Upper lobe of left lung (tissue), 6 donors: ENCODE results near the gene JMJD8. TPM values are rescaled to one million over a fixed set of nuclear protein-coding genes. Genes with fewer than 3 reads are reported as not detected.

ENCODE experiments used
- ATAC-seq, 2 donors: fragments of 200-7000 bp; cut with Tn5 transposase; one replicate each; pipeline ENCODE4 v1.9.1; 2022; ENCODE audit warnings: mild to moderate bottlenecking in 2 of 2, moderate library complexity in 2 of 2; ENCODE audit not compliant: low FRiP score in 2 of 2
- DNase-seq, 2 donors: peaks; one replicate each; pipeline ENCODE4 v3.0.0-alpha.2; 2019 to 2020
- H3K27ac ChIP-seq, 4 donors: fragments of 200-600 bp; sonication (generic); one replicate each; pipeline ENCODE4 v1.5.1; 2016 to 2019
- H3K27me3 ChIP-seq, 4 donors: fragments of 200-600 bp; sonication (generic); one replicate each; pipeline ENCODE4 v1.5.1; 2017 to 2019
- H3K36me3 ChIP-seq, 4 donors: fragments of 200-600 bp; sonication (generic); one replicate each; pipeline ENCODE4 v1.5.1; 2016 to 2019
- H3K4me1 ChIP-seq, 4 donors: fragments of 200-600 bp; sonication (generic); one replicate each; pipeline ENCODE4 v1.5.1; 2018 to 2019
- H3K4me3 ChIP-seq, 4 donors: fragments of 200-600 bp; sonication (generic); one replicate each; pipeline ENCODE4 v1.5.1; 2017 to 2019; ENCODE audit warnings: mild to moderate bottlenecking in 2 of 4, moderate library complexity in 1 of 4
- H3K9me3 ChIP-seq, 4 donors: fragments of 200-600 bp; sonication (generic); one replicate each; pipeline ENCODE4 v1.5.1; 2018 to 2019
- CTCF ChIP-seq, 6 experiments: fragments of 450-650 bp in 4 of 6; fragments of 200-600 bp in 2 of 6; sonication (generic) in 2 of 6; IDR thresholded peaks; one replicate each; pipeline ENCODE4 v1.5.1; 2016 to 2019; ENCODE audit warnings: antibody characterized with exemption in 6 of 6
- EP300 ChIP-seq, 4 donors: sonication (generic); formaldehyde crosslinking; IDR thresholded peaks; one replicate each; pipeline ENCODE4 v1.5.1; 2017; ENCODE audit warnings: antibody characterized with exemption in 4 of 4, control low read depth in 2 of 4
- POLR2A ChIP-seq, 4 donors: fragments of 450-650 bp; IDR thresholded peaks; one replicate each; pipeline ENCODE4 v1.5.1; 2016 to 2017; ENCODE audit warnings: antibody characterized with exemption in 4 of 4, mild to moderate bottlenecking in 2 of 4
- POLR2AphosphoS5 ChIP-seq, 2 donors: sonication (generic); formaldehyde crosslinking; IDR thresholded peaks; one replicate each; pipeline ENCODE4 v1.5.1; 2017; ENCODE audit warnings: antibody characterized with exemption in 2 of 2
- WGBS, 2 donors: methylation state at CpG; one replicate each; pipeline ENCODE4 v1.1.5; 2017 to 2018; 5-methylcytosine and 5-hydroxymethylcytosine counted together
- total RNA-seq, 6 donors: library from RNA; depleted of rRNA in 4 of 6; stranded (reverse); fragments of >200 nt in 4 of 6; gene quantifications; one replicate each; pipeline versions ENCODE4 v1.1.0 to v1.2.1, GENCODE V29; 2016 to 2021
- donor health status: DM: no; HTN: no; CAD: no; lungs with moderate emphysema.
- donor health status: DM: no; HTN: yes; CAD: no; lungs with severe emphysema.

Gene JMJD8
- total RNA-seq, 6 donors from 2014 or later: 60.0 to 109 (median 65.5) TPM

DNA sequence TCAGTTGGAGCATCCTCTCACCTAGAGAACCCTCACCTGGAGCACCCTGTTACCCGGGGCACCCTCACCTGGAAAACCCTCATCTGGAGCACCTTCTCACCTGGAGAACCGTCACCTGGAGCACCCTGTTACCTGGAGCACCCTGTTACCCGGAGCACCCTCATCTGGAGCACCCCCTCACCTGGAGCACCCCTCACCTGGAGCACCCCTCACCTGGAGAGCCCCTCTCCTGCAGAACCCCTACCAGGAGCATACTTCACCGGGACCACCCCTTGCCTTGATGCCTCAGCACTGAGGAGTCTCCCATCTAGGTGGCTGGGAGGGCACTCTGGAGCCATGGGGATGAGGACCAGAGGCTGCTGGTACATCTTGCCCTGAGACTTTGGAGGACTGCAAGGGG lies 24.8 kb upstream of the JMJD8 start:
- Histone ChIP-seq H3K36me3 (no peaks in the 10 kb centered on the region), H3K27me3 (peaks cover 5 to 61% (median 38%) of the 10 kb centered on the region in 4 donors), H3K4me3 (no peak overlapping the region), H3K4me1 (peaks cover 7 to 27% (median 11%) of the 10 kb centered on the region in 4 donors), H3K9me3 (no peaks in the 10 kb centered on the region), H3K27ac (no peak overlapping the region)
- no peak for ATAC-seq
- WGBS, 2 donors: 43 to 48% methylated on average over 2 to 3 of the region's 4 CpGs
- no peak for TF ChIP-seq EP300 (IDR thresholded peaks at IDR 0.05)
- TF ChIP-seq POLR2A (IDR thresholded peaks at IDR 0.05): no peak
- TF ChIP-seq CTCF (IDR thresholded peaks at IDR 0.05): no peak
- no peak for TF ChIP-seq POLR2AphosphoS5 (IDR thresholded peaks at IDR 0.05)
- peak in 1 of 2 donors; percentile 2 for DNase-seq

GRCh38 chr16:708019-708418 lies 23.9 kb upstream of the JMJD8 start:
- H3K27ac ChIP-seq: no peak overlapping the region
- 44 to 54% methylated on average over 3 of the region's 3 CpGs for WGBS, 2 donors
- ATAC-seq: no peak
- H3K4me1 ChIP-seq: peaks cover 7 to 27% (median 11%) of the 10 kb centered on the region in 4 donors
- no peaks in the 10 kb centered on the region for H3K9me3 ChIP-seq
- H3K36me3 ChIP-seq: no peaks in the 10 kb centered on the region
- TF ChIP-seq POLR2A (IDR thresholded peaks at IDR 0.05) (no peak), POLR2AphosphoS5 (IDR thresholded peaks at IDR 0.05) (no peak), CTCF (IDR thresholded peaks at IDR 0.05) (no peak), EP300 (IDR thresholded peaks at IDR 0.05) (no peak)
- no peak overlapping the region for H3K4me3 ChIP-seq
- peaks cover 5 to 70% (median 38%) of the 10 kb centered on the region in 4 donors for H3K27me3 ChIP-seq
- DNase-seq: no peak

DNA sequence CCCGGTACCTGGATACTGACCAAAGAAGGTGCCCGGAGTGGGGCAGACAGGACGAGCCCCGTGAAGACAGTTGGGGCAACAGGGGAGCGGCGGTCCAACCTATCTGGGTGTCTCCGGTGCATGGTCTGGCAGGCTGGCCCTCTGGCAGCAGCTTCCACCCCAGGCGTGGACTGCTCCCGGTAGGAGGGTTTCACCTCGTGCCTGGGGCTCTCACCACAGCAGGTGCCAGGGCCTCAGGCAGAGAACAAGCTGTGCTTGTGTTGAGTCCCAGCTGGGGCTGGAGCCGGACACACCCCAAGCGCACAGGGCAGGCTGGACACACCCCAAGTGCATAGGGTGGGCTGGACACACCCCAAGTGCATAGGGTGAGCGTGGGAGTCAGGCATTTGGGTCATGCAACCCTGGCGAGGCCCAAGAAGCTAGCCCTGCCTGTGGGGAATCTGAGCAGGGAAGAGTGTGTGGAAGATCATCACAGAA lies 23.0 kb upstream of the JMJD8 start:
- H3K36me3 ChIP-seq: no peaks in the 10 kb centered on the region
- 54% methylated on average over 14 of the region's 14 CpGs; no CpG with 5 or more reads in 1 of the 2 donors for WGBS, 2 donors
- peak in 1 of 2 donors; percentile 67 for DNase-seq
- H3K4me1 ChIP-seq: peaks cover 7 to 27% (median 10%) of the 10 kb centered on the region in 4 donors
- H3K27ac ChIP-seq: no peak overlapping the region
- peaks cover 5 to 80% (median 42%) of the 10 kb centered on the region in 4 donors for H3K27me3 ChIP-seq
- no peak for ATAC-seq
- TF ChIP-seq EP300 (IDR thresholded peaks at IDR 0.05) (no peak), CTCF (IDR thresholded peaks at IDR 0.05) (no peak), POLR2AphosphoS5 (IDR thresholded peaks at IDR 0.05) (no peak), POLR2A (IDR thresholded peaks at IDR 0.05) (no peak)
- no peak overlapping the region for H3K4me3 ChIP-seq
- H3K9me3 ChIP-seq: no peaks in the 10 kb centered on the region

DNA sequence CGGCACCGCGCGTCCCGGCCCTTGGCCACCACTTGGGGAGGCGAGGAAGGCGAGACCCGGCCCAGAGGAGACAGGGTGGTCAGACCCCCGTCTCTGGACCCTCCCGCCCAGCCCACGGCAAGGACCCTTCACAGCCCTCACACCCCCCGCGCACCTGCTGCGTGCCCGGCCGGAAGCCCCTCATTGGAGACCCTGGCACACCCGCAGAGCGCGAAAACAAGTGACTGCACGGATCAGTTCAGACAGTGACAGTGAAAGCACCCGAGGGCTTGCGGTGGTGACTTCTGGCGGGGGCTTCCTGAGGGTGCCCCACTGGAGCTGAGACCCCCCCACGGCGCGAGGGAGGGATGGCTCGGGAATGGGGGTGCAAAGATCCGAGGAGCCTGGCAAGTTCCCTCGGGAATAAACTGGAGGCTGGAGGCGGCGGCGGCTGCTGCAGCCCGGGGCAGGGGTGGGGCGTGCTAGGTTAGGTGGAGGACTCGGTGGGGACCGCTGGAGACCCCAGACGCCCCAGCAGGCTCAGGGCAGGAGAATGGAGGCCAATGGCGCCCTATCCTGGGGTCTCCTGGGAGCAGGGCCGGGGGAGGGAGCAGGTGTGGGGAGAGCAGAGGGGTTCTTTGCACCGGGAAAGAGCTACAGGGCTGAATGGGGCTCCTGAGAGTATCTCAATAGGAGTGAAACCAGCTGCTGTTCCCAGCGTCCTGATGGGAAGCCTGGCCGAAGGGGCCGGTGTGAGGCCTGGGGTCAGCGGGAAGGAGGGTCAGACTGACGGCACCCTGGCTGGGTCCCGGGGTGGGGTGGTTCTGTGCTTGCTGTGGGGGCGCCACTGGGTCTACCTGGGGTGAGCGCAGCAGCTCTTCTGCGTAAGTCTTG lies 22.3 kb upstream of the JMJD8 start:
- DNase-seq (peak in 1 of 2 donors; percentile 66), ATAC-seq (no peak)
- WGBS, 2 donors: 1 to 8% methylated on average over 13 to 33 of the region's 49 CpGs
- Histone ChIP-seq H3K36me3 (no peaks in the 10 kb centered on the region), H3K4me3 (peak overlapping the region in 1 of 4 donors; percentile 15), H3K9me3 (no peaks in the 10 kb centered on the region), H3K4me1 (peaks cover 5 to 21% (median 6%) of the 10 kb centered on the region in 4 donors), H3K27me3 (peaks cover 6 to 86% (median 43%) of the 10 kb centered on the region in 4 donors), H3K27ac (no peak overlapping the region)
- TF ChIP-seq CTCF (IDR thresholded peaks at IDR 0.05): no peak
- no peak for TF ChIP-seq POLR2A (IDR thresholded peaks at IDR 0.05)
- TF ChIP-seq EP300 (IDR thresholded peaks at IDR 0.05): no peak
- TF ChIP-seq POLR2AphosphoS5 (IDR thresholded peaks at IDR 0.05): no peak
